Astrocyte (in vitro differentiated cells and primary cell): ENCODE data around the gene VPS41. TPM values are rescaled to one million over a fixed set of nuclear protein-coding genes. Genes with fewer than 3 reads are reported as not detected.
"Not testable (repeated sequence)": the region's sequence is repeated elsewhere in the genome, so short reads cannot be mapped to it uniquely, and the experiment has no call there.

Experiments used
- DNase-seq: peaks from one replicate; pipeline ENCODE4 v3.0.0-alpha.2; 2010; ENCODE audit warnings: low read depth
- FAIRE-seq: peaks from 2 replicates; lab custom pipeline; 2011; peaks lifted over from hg19 to GRCh38; lab: Jason Lieb, UNC
- H2AFZ ChIP-seq: 2 replicates; pipeline ENCODE4 v1.6.0; 2012; ENCODE audit warnings: low read depth, low read length, inconsistent platforms
- H3K27ac ChIP-seq: 2 replicates; pipeline ENCODE4 v1.5.1; 2011; ENCODE audit warnings: low read depth, low read length, inconsistent platforms
- H3K27me3 ChIP-seq: 2 replicates; pipeline ENCODE4 v1.6.0; 2011; ENCODE audit warnings: low read length, inconsistent platforms; ENCODE audit not compliant: insufficient read depth
- H3K36me3 ChIP-seq: 2 replicates; pipeline ENCODE4 v1.5.1; 2011; ENCODE audit warnings: low read length, inconsistent platforms; ENCODE audit not compliant: insufficient read depth
- H3K4me1 ChIP-seq: 2 replicates; pipeline ENCODE4 v1.5.1; 2011; ENCODE audit warnings: low read length, inconsistent platforms; ENCODE audit not compliant: insufficient read depth
- H3K4me2 ChIP-seq: 2 replicates; pipeline ENCODE4 v1.6.0; 2012; ENCODE audit warnings: low read length, inconsistent platforms
- H3K4me3 ChIP-seq: 2 replicates; pipeline ENCODE4 v1.5.1; 2011; ENCODE audit warnings: low read depth, mild to moderate bottlenecking, low read length, inconsistent platforms; ENCODE audit not compliant: insufficient read depth
- H3K79me2 ChIP-seq: 2 replicates; pipeline ENCODE4 v1.6.0; 2012; ENCODE audit warnings: mild to moderate bottlenecking, low read length, inconsistent platforms; ENCODE audit not compliant: insufficient read depth
- H3K9ac ChIP-seq: 2 replicates; pipeline ENCODE4 v1.6.0; 2012; ENCODE audit warnings: mild to moderate bottlenecking, low read length, inconsistent platforms
- H3K9me3 ChIP-seq: 2 replicates; pipeline ENCODE4 v1.5.1; 2012; ENCODE audit warnings: low read depth, mild to moderate bottlenecking, low read length, inconsistent platforms; ENCODE audit not compliant: insufficient read depth
- H4K20me1 ChIP-seq: 2 replicates; pipeline ENCODE4 v1.6.0; 2012; ENCODE audit warnings: low read length, inconsistent platforms; ENCODE audit not compliant: insufficient read depth
- H3K27ac Mint-ChIP-seq: one replicate; pipeline ENCODE4 v1.8.0; 2021; ENCODE audit warnings: mild to moderate bottlenecking, mixed read lengths; ENCODE audit not compliant: unreplicated experiment
- H3K27me3 Mint-ChIP-seq: one replicate; pipeline ENCODE4 v1.8.0; 2021; ENCODE audit warnings: low read depth, mixed read lengths; ENCODE audit not compliant: unreplicated experiment
- H3K36me3 Mint-ChIP-seq: one replicate; pipeline ENCODE4 v1.8.0; 2021; ENCODE audit warnings: low read depth, mixed read lengths; ENCODE audit not compliant: unreplicated experiment
- H3K4me1 Mint-ChIP-seq: one replicate; pipeline ENCODE4 v1.8.0; 2021; ENCODE audit warnings: low read depth, mixed read lengths; ENCODE audit not compliant: unreplicated experiment
- H3K4me3 Mint-ChIP-seq: one replicate; pipeline ENCODE4 v1.8.0; 2021; ENCODE audit warnings: mild to moderate bottlenecking, moderate library complexity, mixed read lengths; ENCODE audit not compliant: unreplicated experiment
- H3K9me3 Mint-ChIP-seq: one replicate; pipeline ENCODE4 v1.8.0; 2021; ENCODE audit warnings: mild to moderate bottlenecking, mixed read lengths; ENCODE audit not compliant: unreplicated experiment
- CTCF ChIP-seq: IDR thresholded peaks from 2 replicates; pipeline ENCODE4 v1.5.1; 2011; ENCODE audit warnings: low read depth, mild to moderate bottlenecking, inconsistent platforms, low read length, moderate library complexity; ENCODE audit not compliant: insufficient read depth
- EZH2 ChIP-seq: IDR thresholded peaks from 2 replicates; pipeline ENCODE4 v1.6.1; 2012; ENCODE audit warnings: mild to moderate bottlenecking, low read length, inconsistent platforms; ENCODE audit not compliant: insufficient read depth
- total RNA-seq: library from RNA; stranded (reverse); gene quantifications from 2 replicates; pipeline ENCODE4 v1.2.1, GENCODE V29; 2021

The VPS41 gene
- total RNA-seq, 1 donor from 2014 or later: 93.6 TPM

GRCh38 chr7:38855867-38856266 is 53.1 kb downstream of the VPS41 start:
- H3K9me3 ChIP-seq: no peaks in the 10 kb centered on the region
- no peak overlapping the region for H3K4me2 ChIP-seq
- H3K4me3 ChIP-seq: no peak overlapping the region
- H3K79me2 ChIP-seq: no peaks in the 10 kb centered on the region
- H3K9ac ChIP-seq: no peak overlapping the region
- no peaks in the 10 kb centered on the region for H4K20me1 ChIP-seq
- H3K27ac Mint-ChIP-seq: no peak overlapping the region
- TF ChIP-seq EZH2 (no peak), CTCF (no peak)
- FAIRE-seq: no peak
- H3K36me3 Mint-ChIP-seq: peaks cover 3% of the 10 kb centered on the region
- peaks cover 5% of the 10 kb centered on the region for H3K4me1 Mint-ChIP-seq
- no peaks in the 10 kb centered on the region for H3K27me3 ChIP-seq
- no peaks in the 10 kb centered on the region for H3K4me1 ChIP-seq
- DNase-seq: no peak
- no peak overlapping the region for H3K27ac ChIP-seq
- H3K36me3 ChIP-seq: no peaks in the 10 kb centered on the region
- H2AFZ ChIP-seq: no peak overlapping the region
- peaks cover 2% of the 10 kb centered on the region for H3K9me3 Mint-ChIP-seq
- no peaks in the 10 kb centered on the region for H3K27me3 Mint-ChIP-seq
- no peak overlapping the region for H3K4me3 Mint-ChIP-seq

- DNase-seq (no peak), FAIRE-seq (no peak)
- H3K4me2 ChIP-seq: no peak overlapping the region
- H2AFZ ChIP-seq: no peak overlapping the region
- Mint-ChIP-seq H3K4me3 (no peak overlapping the region), H3K36me3 (peaks cover 2% of the 10 kb centered on the region), H3K4me1 (peaks cover 5% of the 10 kb centered on the region), H3K27me3 (no peaks in the 10 kb centered on the region), H3K9me3 (peaks cover 2% of the 10 kb centered on the region), H3K27ac (no peak overlapping the region)
- no peak overlapping the region for H3K27ac ChIP-seq
- H3K9ac ChIP-seq: no peak overlapping the region
- no peaks in the 10 kb centered on the region for H3K4me1 ChIP-seq
- H3K9me3 ChIP-seq: no peaks in the 10 kb centered on the region
- no peak for TF ChIP-seq CTCF
- no peak for TF ChIP-seq EZH2
- no peaks in the 10 kb centered on the region for H3K36me3 ChIP-seq
- H3K79me2 ChIP-seq: no peaks in the 10 kb centered on the region
- no peaks in the 10 kb centered on the region for H4K20me1 ChIP-seq
- H3K4me3 ChIP-seq: no peak overlapping the region
- H3K27me3 ChIP-seq: no peaks in the 10 kb centered on the region
Measured at GRCh38 chr7:38855386-38855785, 53.6 kb downstream of the VPS41 start.

GRCh38 chr7:38854947-38855346 is 54.0 kb downstream of the VPS41 start:
- not testable (repeated sequence) for H3K4me2 ChIP-seq, H3K9me3 Mint-ChIP-seq, DNase-seq, H3K27ac Mint-ChIP-seq, FAIRE-seq, H3K36me3 ChIP-seq, H4K20me1 ChIP-seq, H3K27me3 Mint-ChIP-seq, H3K4me1 Mint-ChIP-seq, H3K9ac ChIP-seq, H3K36me3 Mint-ChIP-seq, H3K9me3 ChIP-seq, H3K27me3 ChIP-seq, H3K4me3 Mint-ChIP-seq, H3K27ac ChIP-seq, H3K79me2 ChIP-seq, H3K4me1 ChIP-seq, H3K4me3 ChIP-seq, H2AFZ ChIP-seq
